SU-DHL-6 (cell line): ENCODE data around the gene C1GALT1.
"Not testable (repeated sequence)": the region's sequence is repeated elsewhere in the genome, so short reads cannot be mapped to it uniquely, and the experiment has no call there.

Experiments used
- H2AFZ ChIP-seq: fragments of 200-600 bp; sonication (generic); 2 replicates; pipeline ENCODE4 v1.6.1; 2014; ENCODE audit warnings: low read depth, mild to moderate bottlenecking, moderate library complexity, mixed read lengths, antibody characterized with exemption, low read length; ENCODE audit not compliant: severe bottlenecking
- H3F3A ChIP-seq: fragments of 200-600 bp; shearing (Covaris generic); 2 replicates; pipeline ENCODE4 v1.6.0; 2016; ENCODE audit warnings: antibody characterized with exemption, mild to moderate bottlenecking; ENCODE audit not compliant: insufficient read depth
- H3K27ac ChIP-seq: fragments of 200-600 bp; sonication (generic); 2 replicates; pipeline ENCODE4 v1.5.1; 2016; ENCODE audit warnings: low read depth, mild to moderate bottlenecking, low read length, moderate library complexity, mixed read lengths
- H3K27me3 ChIP-seq: fragments of 200-600 bp; sonication (generic), shearing (Covaris generic); 2 replicates; pipeline ENCODE4 v1.6.0; 2014; ENCODE audit warnings: mild to moderate bottlenecking, low read length
- H3K36me3 ChIP-seq: fragments of 200-600 bp; sonication (generic); 2 replicates; pipeline ENCODE4 v1.6.1; 2014; ENCODE audit warnings: mild to moderate bottlenecking, low read length, mixed read lengths
- H3K4me2 ChIP-seq: fragments of 300-600, 200-600 bp; shearing (Covaris generic), sonication (generic); 2 replicates; pipeline ENCODE4 v1.6.0; 2014; ENCODE audit warnings: low read length, low read depth, mild to moderate bottlenecking; ENCODE audit not compliant: poor library complexity, severe bottlenecking
- H3K4me3 ChIP-seq: fragments of 200-600 bp; sonication (generic); 2 replicates; pipeline ENCODE4 v1.5.1; 2014; ENCODE audit warnings: antibody characterized with exemption, low read length, mild to moderate bottlenecking, mixed read lengths; ENCODE audit not compliant: insufficient read depth, poor library complexity, severe bottlenecking
- H3K79me2 ChIP-seq: fragments of 200-600 bp; sonication (generic); 2 replicates; pipeline ENCODE4 v1.6.1; 2014; ENCODE audit warnings: mild to moderate bottlenecking, low read length, moderate library complexity; ENCODE audit not compliant: insufficient read depth
- H3K9ac ChIP-seq: fragments of 200-600 bp; sonication (generic); 2 replicates; pipeline ENCODE4 v1.7.0; 2014; ENCODE audit warnings: mild to moderate bottlenecking, low read length
- H3K9me2 ChIP-seq: fragments of 200-600 bp; sonication (generic); replicated peaks from 2 replicates; pipeline ENCODE4 v1.6.1; 2014; ENCODE audit warnings: low read length; ENCODE audit not compliant: insufficient read depth
- H3K9me3 ChIP-seq: fragments of 200-600 bp; sonication (generic); 2 replicates; pipeline ENCODE4 v1.6.1; 2014; ENCODE audit warnings: low read length, mixed read lengths; ENCODE audit not compliant: insufficient read depth
- H4K20me1 ChIP-seq: fragments of 200-600 bp; sonication (generic); 2 replicates; pipeline ENCODE4 v1.6.1; 2014; ENCODE audit warnings: low read depth, mild to moderate bottlenecking, antibody characterized with exemption, low read length, moderate library complexity, mixed read lengths
- CTCF ChIP-seq: fragments of 200-600 bp; sonication (generic); IDR thresholded peaks from one replicate; pipeline ENCODE4 v1.5.1; 2017; ENCODE audit warnings: antibody characterized with exemption, mild to moderate bottlenecking, low read length, moderate library complexity; ENCODE audit not compliant: insufficient read depth, poor library complexity, severe bottlenecking
- EZH2phosphoT487 ChIP-seq: fragments of 200-600 bp; sonication (generic), shearing (Covaris generic); conservative IDR thresholded peaks from 2 replicates; pipeline ENCODE4 v1.6.1; 2018; ENCODE audit warnings: mild to moderate bottlenecking, antibody characterized with exemption, low read length, moderate library complexity, mixed read lengths

Gene C1GALT1

GRCh38 chr7:7136466-7137381 lies 45.6 kb upstream of the C1GALT1 start:
- no peaks in the 10 kb centered on the region for H4K20me1 ChIP-seq

GRCh38 chr7:7138897-7139296 lies 43.4 kb upstream of the C1GALT1 start:
- Histone ChIP-seq H3K4me2 (no peak overlapping the region), H3K27me3 (no peaks in the 10 kb centered on the region), H2AFZ (no peak overlapping the region), H3K4me3 (no peak overlapping the region), H4K20me1 (no peaks in the 10 kb centered on the region), H3K9me2 (no peaks in the 10 kb centered on the region), H3F3A (no peaks in the 10 kb centered on the region), H3K36me3 (no peaks in the 10 kb centered on the region), H3K9ac (no peak overlapping the region), H3K79me2 (no peaks in the 10 kb centered on the region), H3K27ac (no peak overlapping the region), H3K9me3 (no peaks in the 10 kb centered on the region)
- TF ChIP-seq CTCF: no peak
- TF ChIP-seq EZH2phosphoT487: no peak

More at GRCh38 chr7:7136466-7137381, 45.6 kb upstream of the C1GALT1 start:
- H3K9me2 ChIP-seq: no peaks in the 10 kb centered on the region
- H3K27ac ChIP-seq: no peak overlapping the region
- no peak for TF ChIP-seq EZH2phosphoT487
- TF ChIP-seq CTCF: no peak
- H3K36me3 ChIP-seq: no peaks in the 10 kb centered on the region
- no peak overlapping the region for H3K9ac ChIP-seq
- no peaks in the 10 kb centered on the region for H3K27me3 ChIP-seq
- H3F3A ChIP-seq: no peaks in the 10 kb centered on the region
- no peak overlapping the region for H3K4me2 ChIP-seq
- H3K79me2 ChIP-seq: no peaks in the 10 kb centered on the region
- no peak overlapping the region for H2AFZ ChIP-seq
- H3K9me3 ChIP-seq: no peaks in the 10 kb centered on the region
- H3K4me3 ChIP-seq: no peak overlapping the region

GRCh38 chr7:7143404-7143803 lies 38.9 kb upstream of the C1GALT1 start:
- not testable (repeated sequence) for H3K27me3 ChIP-seq, H3K27ac ChIP-seq, H3F3A ChIP-seq, H3K4me2 ChIP-seq, H3K9me3 ChIP-seq, H3K9ac ChIP-seq, H3K4me3 ChIP-seq, H3K79me2 ChIP-seq, H3K9me2 ChIP-seq, H3K36me3 ChIP-seq, H4K20me1 ChIP-seq, H2AFZ ChIP-seq

GRCh38 chr7:7145151-7145550 lies 37.2 kb upstream of the C1GALT1 start:
- not testable (repeated sequence) for H3K4me3 ChIP-seq, H3K9me3 ChIP-seq, H3K9ac ChIP-seq, H3K79me2 ChIP-seq, H3K4me2 ChIP-seq, H3F3A ChIP-seq, H2AFZ ChIP-seq, H3K36me3 ChIP-seq, H3K27me3 ChIP-seq, H4K20me1 ChIP-seq, H3K27ac ChIP-seq, H3K9me2 ChIP-seq
